Stimulated activated memory B cell treated with anti-CD40 and anti-IgM and Interleukin-4, amounts not matched to agents 10 μg/mL and 1 μg/mL and 100 μg/mL, for 72 hours (primary cell): ENCODE measurements around the gene ABL2.

Experiments
- ATAC-seq: fragments of 150-1000 bp; cut with Tn5 transposase; 2 replicates; pipeline ENCODE4 v1.10.0; 2021
- H3K27ac Mint-ChIP-seq: one replicate; pipeline ENCODE4 v1.8.0; 2022; ENCODE audit warnings: mild to moderate bottlenecking, mixed read lengths
- H3K27me3 Mint-ChIP-seq: one replicate; pipeline ENCODE4 v1.8.0; 2022; ENCODE audit warnings: mixed read lengths
- H3K36me3 Mint-ChIP-seq: one replicate; pipeline ENCODE4 v1.8.0; 2022; ENCODE audit warnings: mixed read lengths
- H3K4me1 Mint-ChIP-seq: one replicate; pipeline ENCODE4 v1.8.0; 2022; ENCODE audit warnings: mixed read lengths
- H3K4me3 Mint-ChIP-seq: one replicate; pipeline ENCODE4 v1.8.0; 2022; ENCODE audit warnings: mild to moderate bottlenecking, moderate library complexity, mixed read lengths
- H3K9me3 Mint-ChIP-seq: one replicate; pipeline ENCODE4 v1.8.0; 2022; ENCODE audit warnings: mixed read lengths

Gene ABL2

GRCh38 chr1:179087665-179088064 lies 141.8 kb downstream of the ABL2 start:
- Mint-ChIP-seq H3K27ac (peak overlapping the region; percentile 86), H3K4me3 (peak overlapping the region; percentile 53), H3K36me3 (peaks cover 43% of the 10 kb centered on the region)

DNA sequence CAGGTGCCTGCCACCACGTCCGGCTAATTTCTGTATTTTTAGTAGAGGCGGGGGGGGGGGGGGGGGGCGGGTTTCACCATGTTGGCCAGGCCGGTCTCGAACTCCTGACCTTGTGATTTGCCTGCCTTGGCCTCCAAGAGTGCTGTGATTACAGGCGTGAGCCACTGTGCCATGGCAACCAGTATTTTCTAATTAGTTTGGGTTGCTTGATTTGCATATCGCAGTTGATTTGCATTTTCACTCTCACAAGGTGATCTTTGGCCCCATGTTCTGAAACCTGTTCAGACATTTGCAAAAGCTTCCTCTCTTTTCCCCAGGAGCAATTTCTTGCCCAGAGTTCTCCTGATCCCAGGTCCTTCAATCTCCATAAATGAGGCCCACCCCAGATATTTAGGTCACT lies 145.9 kb downstream of the ABL2 start:
- Mint-ChIP-seq H3K27me3 (no peaks in the 10 kb centered on the region), H3K27ac (peak overlapping the region; percentile 98), H3K9me3 (no peaks in the 10 kb centered on the region), H3K4me1 (peaks cover 58% of the 10 kb centered on the region), H3K36me3 (peaks cover 15% of the 10 kb centered on the region), H3K4me3 (peak overlapping the region; percentile 96)
- ATAC-seq: no peak

More at GRCh38 chr1:179087665-179088064, 141.8 kb downstream of the ABL2 start:
- Mint-ChIP-seq H3K4me1 (peaks cover 71% of the 10 kb centered on the region), H3K9me3 (no peaks in the 10 kb centered on the region), H3K27me3 (no peaks in the 10 kb centered on the region)
- no peak for ATAC-seq

GRCh38 chr1:179082999-179083335 lies 146.5 kb downstream of the ABL2 start:
- Mint-ChIP-seq H3K4me1 (peaks cover 54% of the 10 kb centered on the region), H3K27me3 (no peaks in the 10 kb centered on the region), H3K27ac (peak overlapping the region; percentile 98), H3K9me3 (no peaks in the 10 kb centered on the region), H3K36me3 (peaks cover 14% of the 10 kb centered on the region), H3K4me3 (peak overlapping the region; percentile 96)
- ATAC-seq: no peak

GRCh38 chr1:179082333-179082998 lies 147.0 kb downstream of the ABL2 start:
- Mint-ChIP-seq H3K27ac (peak overlapping the region; percentile 98), H3K4me3 (peak overlapping the region; percentile 96), H3K36me3 (peaks cover 14% of the 10 kb centered on the region), H3K4me1 (peaks cover 49% of the 10 kb centered on the region), H3K27me3 (no peaks in the 10 kb centered on the region), H3K9me3 (no peaks in the 10 kb centered on the region)
- peak; percentile 54 for ATAC-seq

GRCh38 chr1:179081687-179082332 lies 147.7 kb downstream of the ABL2 start, which contains the start of gene TOR3A:
Gene TOR3A (plus strand): TSS chr1:179082070. CDS start chr1:179082129, 59 bp downstream.
- H3K36me3 Mint-ChIP-seq: peaks cover 14% of the 10 kb centered on the region
- H3K27me3 Mint-ChIP-seq: no peaks in the 10 kb centered on the region
- H3K27ac Mint-ChIP-seq: peak within 1 kb of the TSS; percentile 98
- peak within 1 kb of the TSS; percentile 96 for H3K4me3 Mint-ChIP-seq
- peak; percentile 95 for ATAC-seq
- H3K9me3 Mint-ChIP-seq: no peaks in the 10 kb centered on the region
- H3K4me1 Mint-ChIP-seq: peaks cover 42% of the 10 kb centered on the region

- H3K9me3 Mint-ChIP-seq: no peaks in the 10 kb centered on the region
- ATAC-seq: peak; percentile 49
- H3K4me1 Mint-ChIP-seq: peaks cover 39% of the 10 kb centered on the region
- peak overlapping the region; percentile 96 for H3K4me3 Mint-ChIP-seq
- peak overlapping the region; percentile 98 for H3K27ac Mint-ChIP-seq
- H3K27me3 Mint-ChIP-seq: no peaks in the 10 kb centered on the region
- H3K36me3 Mint-ChIP-seq: peaks cover 14% of the 10 kb centered on the region
Observed at GRCh38 chr1:179080866-179081686, 148.4 kb downstream of the ABL2 start.

- peaks cover 22% of the 10 kb centered on the region for H3K4me1 Mint-ChIP-seq
- ATAC-seq: peak; percentile 16
- H3K27me3 Mint-ChIP-seq: no peaks in the 10 kb centered on the region
- H3K9me3 Mint-ChIP-seq: no peaks in the 10 kb centered on the region
- H3K4me3 Mint-ChIP-seq: no peak overlapping the region
- no peak overlapping the region for H3K27ac Mint-ChIP-seq
- H3K36me3 Mint-ChIP-seq: no peaks in the 10 kb centered on the region
Observed at GRCh38 chr1:179079113-179079761, 150.2 kb downstream of the ABL2 start.

- Mint-ChIP-seq H3K27me3 (no peaks in the 10 kb centered on the region), H3K27ac (no peak overlapping the region), H3K4me3 (no peak overlapping the region), H3K4me1 (peaks cover 15% of the 10 kb centered on the region), H3K36me3 (peaks cover 4% of the 10 kb centered on the region), H3K9me3 (no peaks in the 10 kb centered on the region)
- ATAC-seq: no peak
Observed at GRCh38 chr1:179077396-179077795, 152.1 kb downstream of the ABL2 start.

DNA sequence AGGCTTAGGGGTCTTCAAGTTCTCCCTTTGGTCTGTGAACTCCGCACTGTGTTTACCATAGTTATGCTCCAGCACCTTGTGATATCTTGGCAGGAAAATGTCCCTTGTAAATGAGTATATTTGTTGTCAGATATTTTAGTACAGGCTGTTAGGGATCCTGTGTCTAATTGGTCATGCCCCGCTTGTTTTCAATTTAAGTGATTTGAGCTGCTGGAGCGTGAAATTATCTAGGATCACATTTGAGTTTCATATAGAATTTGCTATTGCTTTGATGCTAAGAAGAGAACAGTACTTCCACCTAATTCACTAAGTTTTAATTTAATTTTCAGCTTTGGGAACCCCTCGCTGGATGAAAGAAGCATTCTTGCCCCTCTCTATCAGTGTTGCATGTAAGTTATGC lies 163.0 kb downstream of the ABL2 start:
- no peak overlapping the region for H3K4me3 Mint-ChIP-seq
- H3K4me1 Mint-ChIP-seq: peaks cover 14% of the 10 kb centered on the region
- no peak for ATAC-seq
- no peaks in the 10 kb centered on the region for H3K27me3 Mint-ChIP-seq
- peaks cover 49% of the 10 kb centered on the region for H3K36me3 Mint-ChIP-seq
- H3K27ac Mint-ChIP-seq: no peak overlapping the region
- no peaks in the 10 kb centered on the region for H3K9me3 Mint-ChIP-seq

DNA sequence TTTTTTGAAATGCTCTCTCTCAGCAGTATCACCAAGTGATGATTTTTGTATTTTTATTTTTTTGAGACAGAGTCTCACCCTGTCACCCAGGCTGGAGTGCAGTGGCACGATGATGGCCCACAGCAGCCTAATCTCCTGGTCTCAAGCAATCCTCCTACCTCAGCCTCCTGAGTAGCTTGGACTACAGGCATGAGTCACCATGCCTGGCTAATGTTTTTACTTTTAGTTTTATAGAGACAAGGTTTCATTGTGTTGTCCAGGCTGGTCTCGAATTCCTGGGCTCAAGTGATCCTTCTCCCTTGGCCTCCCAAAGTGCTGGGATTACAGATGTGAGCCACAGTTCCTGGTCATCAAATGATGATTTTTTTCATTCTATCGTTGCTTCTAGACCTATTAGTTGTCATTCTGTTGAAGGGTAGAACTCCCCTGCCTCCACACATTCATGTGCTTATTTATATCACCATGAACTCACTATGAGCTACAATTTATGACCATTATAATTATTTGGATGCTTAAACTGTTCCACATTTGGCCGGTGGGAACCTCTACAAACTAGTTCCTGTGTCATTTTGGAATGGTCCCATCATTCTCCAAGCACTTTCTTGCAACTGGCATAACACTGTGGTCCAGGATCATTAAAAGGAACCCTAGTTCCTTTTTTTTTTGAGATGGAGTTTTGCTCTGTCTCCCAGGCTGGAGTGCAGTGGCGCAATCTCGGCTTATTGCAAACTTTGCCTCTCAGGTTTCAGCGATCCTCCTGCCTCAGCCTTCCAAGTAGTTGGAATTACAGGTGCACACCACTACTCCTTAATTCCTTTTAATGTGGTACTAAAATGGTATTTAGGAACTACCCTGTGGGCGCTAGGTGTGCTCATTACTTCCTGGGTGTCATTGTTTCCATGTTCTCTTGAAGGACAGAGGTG lies 167.9 kb downstream of the ABL2 start:
- Mint-ChIP-seq H3K27me3 (no peaks in the 10 kb centered on the region), H3K9me3 (no peaks in the 10 kb centered on the region)
- ATAC-seq: no peak

DNA sequence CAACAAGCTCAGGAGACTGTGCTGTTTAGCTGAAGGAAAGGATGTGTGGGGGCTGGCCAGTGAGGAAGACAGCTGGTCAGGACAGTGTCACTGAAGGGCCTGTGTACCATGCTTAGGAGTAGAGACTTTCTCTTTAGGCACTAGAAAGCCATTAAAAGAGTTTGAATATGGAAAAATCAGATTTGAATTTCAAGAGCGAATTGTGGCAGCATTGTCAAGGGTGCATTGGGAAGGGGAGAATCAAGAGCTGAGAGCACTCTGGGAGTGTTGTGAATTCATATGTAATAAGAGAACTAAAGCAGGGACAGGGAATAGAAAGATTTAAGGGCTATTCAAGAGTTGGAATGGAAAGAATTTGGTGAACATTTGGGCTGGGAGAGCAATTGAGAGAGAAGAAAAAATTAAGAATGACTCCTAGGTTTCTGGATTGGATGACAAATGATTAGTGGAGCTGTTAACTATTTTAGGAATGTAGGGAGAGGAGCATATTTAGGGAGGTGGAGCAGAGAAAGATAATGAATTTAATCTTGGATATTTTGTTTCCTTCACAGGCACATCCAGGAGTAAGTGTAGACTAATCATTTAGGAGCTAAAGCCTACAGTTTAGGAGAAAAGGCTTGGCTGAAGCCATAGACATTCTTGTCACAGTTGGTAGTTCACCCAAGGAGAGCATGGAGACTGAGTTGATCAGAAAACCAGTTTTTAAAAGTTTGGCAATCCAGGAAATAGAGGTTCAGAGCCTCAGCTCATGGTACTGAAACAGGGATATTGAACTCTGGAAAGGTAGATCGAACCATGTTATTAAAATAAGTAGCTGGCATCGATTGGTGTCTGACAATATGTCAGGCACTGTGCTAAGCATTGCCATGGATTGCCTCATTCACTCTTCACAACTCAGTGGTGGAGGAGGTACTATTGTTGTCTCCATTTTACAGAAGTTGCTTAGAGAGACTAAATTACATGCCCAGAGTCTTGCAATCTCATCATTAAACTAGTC lies 170.7 kb downstream of the ABL2 start:
- H3K27ac Mint-ChIP-seq: no peak overlapping the region

More for the DNA sequence above, 167.9 kb downstream of the ABL2 start:
- H3K27ac Mint-ChIP-seq: no peak overlapping the region
- H3K4me3 Mint-ChIP-seq: no peak overlapping the region
- peaks cover 6% of the 10 kb centered on the region for H3K4me1 Mint-ChIP-seq
- peaks cover 50% of the 10 kb centered on the region for H3K36me3 Mint-ChIP-seq

DNA sequence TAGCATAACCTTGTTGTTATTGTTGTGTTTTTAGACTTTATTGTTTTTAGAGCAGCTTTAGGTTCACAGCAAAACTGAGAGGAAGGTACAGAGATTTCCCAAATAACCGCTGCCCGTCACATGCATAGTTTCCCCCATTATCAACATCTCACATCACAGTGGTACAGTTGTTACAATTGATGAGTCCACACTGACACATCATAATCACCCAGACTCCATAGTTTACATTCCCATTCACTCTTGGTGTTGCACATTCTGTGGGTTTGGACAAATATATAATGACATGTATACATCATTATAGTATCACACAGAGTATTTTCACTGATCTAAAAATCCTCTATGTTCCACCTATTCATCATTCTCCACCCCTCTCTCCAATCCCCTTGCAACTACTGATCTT lies 173.5 kb downstream of the ABL2 start:
- H3K4me3 Mint-ChIP-seq: no peak overlapping the region
- H3K4me1 Mint-ChIP-seq: no peaks in the 10 kb centered on the region
- H3K9me3 Mint-ChIP-seq: no peaks in the 10 kb centered on the region
- H3K36me3 Mint-ChIP-seq: peaks cover 40% of the 10 kb centered on the region
- no peak for ATAC-seq
- H3K27ac Mint-ChIP-seq: no peak overlapping the region
- no peaks in the 10 kb centered on the region for H3K27me3 Mint-ChIP-seq

More for the DNA sequence above, 170.7 kb downstream of the ABL2 start:
- H3K27me3 Mint-ChIP-seq: no peaks in the 10 kb centered on the region
- peaks cover 55% of the 10 kb centered on the region for H3K36me3 Mint-ChIP-seq
- H3K9me3 Mint-ChIP-seq: no peaks in the 10 kb centered on the region
- no peak for ATAC-seq
- no peak overlapping the region for H3K4me3 Mint-ChIP-seq
- peaks cover 6% of the 10 kb centered on the region for H3K4me1 Mint-ChIP-seq

- Mint-ChIP-seq H3K9me3 (no peaks in the 10 kb centered on the region), H3K27ac (no peak overlapping the region), H3K27me3 (no peaks in the 10 kb centered on the region), H3K36me3 (peaks cover 33% of the 10 kb centered on the region), H3K4me1 (peaks cover under 1% of the 10 kb centered on the region), H3K4me3 (no peak overlapping the region)
- ATAC-seq: no peak
Observed at GRCh38 chr1:179053486-179053885, 176.0 kb downstream of the ABL2 start.
